Pons (tissue), 1 donor: ENCODE results near the gene KCNIP3.
"Not testable (repeated sequence)": the region's sequence is repeated elsewhere in the genome, so short reads cannot be mapped to it uniquely, and the experiment has no call there.

Experiments used
- DNase-seq: peaks from one replicate; pipeline ENCODE4 v3.0.0-alpha.2; 2016; ENCODE audit warnings: low spot score

KCNIP3 gene

GRCh38 chr2:95296880-95297487 is at the start of gene KCNIP3:
TSS of gene KCNIP3 (plus strand) at chr2:95297347. CDS start at chr2:95297439, 92 bp downstream.
- DNase-seq, result peak; percentile 42

- DNase-seq, result no peak
Observed at GRCh38 chr2:95258271-95258670, 38.9 kb upstream of the KCNIP3 start.

GRCh38 chr2:95260028-95261023 is 36.8 kb upstream of the KCNIP3 start:
- DNase-seq, result no peak

GRCh38 chr2:95261602-95262001 is 35.5 kb upstream of the KCNIP3 start:
- DNase-seq, result no peak

- no peak for DNase-seq
Observed at GRCh38 chr2:95262896-95263542, 34.1 kb upstream of the KCNIP3 start.

GRCh38 chr2:95264624-95265023 is 32.5 kb upstream of the KCNIP3 start:
- DNase-seq, result peak; percentile 40

- no peak for DNase-seq
Observed at GRCh38 chr2:95265182-95265581, 32.0 kb upstream of the KCNIP3 start.

GRCh38 chr2:95266781-95267430 is 30.2 kb upstream of the KCNIP3 start:
- no peak for DNase-seq

GRCh38 chr2:95267458-95268210 is 29.5 kb upstream of the KCNIP3 start:
- no peak for DNase-seq

- no peak for DNase-seq
Observed at GRCh38 chr2:95268211-95269035, 28.7 kb upstream of the KCNIP3 start.

- no peak for DNase-seq
Observed at GRCh38 chr2:95269036-95269680, 28.0 kb upstream of the KCNIP3 start.

- DNase-seq, result not testable (repeated sequence)
Observed at GRCh38 chr2:95269745-95270144, 27.4 kb upstream of the KCNIP3 start.

GRCh38 chr2:95270541-95271081 is 26.5 kb upstream of the KCNIP3 start:
- DNase-seq, result no peak

GRCh38 chr2:95271381-95271971 is 25.7 kb upstream of the KCNIP3 start:
- DNase-seq, result no peak

- DNase-seq, result no peak
Observed at GRCh38 chr2:95272299-95272751, 24.8 kb upstream of the KCNIP3 start.

GRCh38 chr2:95272781-95273180 is 24.4 kb upstream of the KCNIP3 start:
- no peak for DNase-seq

- DNase-seq, result no peak
Observed at GRCh38 chr2:95273566-95274290, 23.4 kb upstream of the KCNIP3 start.
